Inflammatory macrophage (primary cell): ENCODE results near the gene MNT.
A peak's percentile ranks its signal among the peaks of the same experiment; 100 is the strongest.

Experiments
- DNase-seq, 2 donors: peaks; one replicate each; pipeline ENCODE4 v3.0.0-alpha.2; 2020 to 2022

The MNT gene

DNA sequence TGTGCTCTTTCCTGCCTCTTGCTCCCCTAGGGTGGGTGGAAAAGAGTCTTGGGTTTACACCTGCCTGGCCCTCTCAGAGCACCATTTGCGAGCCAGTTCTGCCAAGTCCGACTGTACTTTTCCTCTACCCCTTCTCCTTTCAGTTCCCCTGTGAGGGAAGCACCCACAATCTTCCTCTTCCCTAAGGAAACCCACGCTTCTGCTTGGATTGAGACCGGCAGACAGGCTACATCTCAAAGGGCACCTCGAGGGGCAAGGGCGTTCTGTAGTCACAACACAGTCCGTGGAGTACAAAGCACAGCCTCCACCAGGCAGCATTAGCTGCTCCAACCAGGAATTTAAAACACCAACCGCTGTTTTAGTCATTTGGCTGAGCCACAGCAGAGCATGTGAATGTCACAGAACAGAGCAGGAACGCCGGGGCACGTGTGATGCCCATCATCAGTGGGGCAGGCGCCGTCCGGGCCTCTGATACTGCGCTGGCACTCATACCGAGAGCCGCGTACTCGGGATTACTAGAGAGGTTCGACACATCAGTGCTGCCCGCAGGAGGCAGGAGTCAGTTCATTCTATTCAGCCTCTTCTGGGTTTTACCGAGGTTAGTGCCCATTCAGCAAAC lies 13.7 kb upstream of the MNT start:
- peak in 1 of 2 donors; percentile 56 for DNase-seq

- no peak for DNase-seq
These were observed 11.7 kb upstream of the MNT start for GRCh38 chr17:2412561-2413021.

DNA sequence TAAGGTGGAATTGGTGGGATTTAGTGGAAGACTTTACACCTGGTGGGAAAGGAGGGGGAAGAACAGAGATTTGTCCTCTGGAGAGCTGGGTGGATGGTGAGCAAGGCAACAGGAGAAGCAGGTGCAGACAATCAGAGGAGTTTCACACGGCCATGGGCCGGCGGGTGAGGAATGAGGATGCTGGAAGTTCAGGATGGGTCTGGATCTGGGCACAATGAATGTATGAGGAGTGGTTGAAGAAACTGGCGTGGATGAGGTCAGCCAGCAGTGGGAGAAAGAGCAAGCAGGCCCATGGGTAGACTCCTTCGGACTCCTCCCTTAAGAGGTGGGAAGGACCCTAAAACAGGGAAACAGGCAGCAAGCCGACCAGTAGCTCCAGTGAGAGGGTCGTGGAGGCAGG lies 10.1 kb upstream of the MNT start:
- no peak for DNase-seq

DNA sequence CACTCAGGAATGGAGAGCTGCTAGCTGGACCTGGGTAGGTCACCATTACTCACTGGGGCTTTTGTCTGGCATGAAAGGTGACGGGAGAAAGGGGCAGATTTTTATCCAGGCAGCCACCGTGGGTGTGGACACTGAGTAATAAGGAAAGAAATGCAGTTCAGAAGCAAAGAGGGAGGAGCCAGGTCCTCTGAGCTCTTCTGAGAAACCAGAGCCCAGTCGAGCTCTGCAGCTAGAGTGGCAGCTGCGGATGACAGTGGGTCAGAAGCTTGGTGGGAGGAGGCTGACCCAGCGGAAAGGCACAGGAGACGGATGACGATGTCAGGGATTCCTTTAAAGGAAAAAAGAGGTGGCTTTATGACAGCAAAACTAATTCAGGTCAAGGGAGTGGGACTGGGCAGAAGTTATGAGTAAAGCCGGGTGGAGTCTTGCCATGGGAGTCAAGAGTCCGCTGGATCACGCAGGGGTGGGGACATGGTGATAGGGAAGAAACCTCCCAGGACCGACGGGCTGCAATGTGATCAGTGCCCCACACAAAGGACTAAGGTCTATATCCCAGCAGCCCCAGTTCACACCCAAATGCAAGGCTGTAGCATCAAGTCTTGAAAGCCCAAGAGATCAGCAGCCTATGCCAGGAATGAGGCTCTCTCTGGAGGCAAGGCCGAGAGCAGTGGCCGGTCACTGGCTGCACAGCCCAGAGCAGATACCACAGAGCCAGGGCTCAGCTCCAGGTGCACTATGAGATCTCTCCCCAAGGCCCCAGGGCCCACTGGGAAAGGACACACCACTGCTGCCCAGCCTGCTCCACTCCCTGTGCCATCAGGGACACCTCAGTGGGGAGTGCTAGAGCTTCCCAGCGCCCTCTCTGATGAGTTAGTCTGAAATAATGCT lies 6.3 kb upstream of the MNT start:
- peak; percentile 87 to 95 for DNase-seq

DNA sequence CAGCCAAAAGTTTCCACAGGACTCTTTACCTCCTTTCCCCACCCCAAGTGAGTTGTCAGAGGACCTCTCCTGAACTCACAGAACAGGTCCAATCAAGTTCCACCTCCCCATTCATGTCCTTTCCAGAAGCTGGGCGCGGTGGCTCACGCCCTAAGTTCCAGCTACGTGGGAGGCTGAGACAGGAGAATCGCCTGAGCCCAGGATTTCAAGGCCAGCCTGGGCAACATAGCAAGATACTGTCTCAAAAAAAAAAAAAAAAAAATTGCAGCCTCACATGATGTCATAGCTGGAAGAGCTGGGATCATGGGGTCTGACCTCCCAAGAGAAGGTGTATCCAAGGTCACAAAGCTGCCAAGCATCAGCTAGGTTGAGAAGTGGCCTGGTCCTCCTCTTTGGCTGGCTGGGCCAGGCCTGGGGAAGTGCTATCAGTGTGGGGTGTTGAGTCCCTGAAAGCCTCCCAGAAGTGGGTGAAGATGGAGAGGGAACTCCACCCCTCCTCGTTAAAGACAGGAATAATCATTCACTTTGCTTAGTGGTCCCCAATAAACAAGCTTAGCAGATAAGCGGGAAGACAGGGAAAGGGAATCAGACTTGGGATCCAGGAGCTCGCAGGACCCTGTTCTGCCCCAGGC lies 5.5 kb upstream of the MNT start:
- DNase-seq: peak in 1 of 2 donors; percentile 32

- DNase-seq: peak; percentile 60 to 72
These were observed 4.5 kb upstream of the MNT start for GRCh38 chr17:2405247-2405926.

GRCh38 chr17:2403044-2403443 lies 2.2 kb upstream of the MNT start:
- no peak for DNase-seq

GRCh38 chr17:2402544-2402943 lies 1.7 kb upstream of the MNT start:
- DNase-seq: no peak

DNA sequence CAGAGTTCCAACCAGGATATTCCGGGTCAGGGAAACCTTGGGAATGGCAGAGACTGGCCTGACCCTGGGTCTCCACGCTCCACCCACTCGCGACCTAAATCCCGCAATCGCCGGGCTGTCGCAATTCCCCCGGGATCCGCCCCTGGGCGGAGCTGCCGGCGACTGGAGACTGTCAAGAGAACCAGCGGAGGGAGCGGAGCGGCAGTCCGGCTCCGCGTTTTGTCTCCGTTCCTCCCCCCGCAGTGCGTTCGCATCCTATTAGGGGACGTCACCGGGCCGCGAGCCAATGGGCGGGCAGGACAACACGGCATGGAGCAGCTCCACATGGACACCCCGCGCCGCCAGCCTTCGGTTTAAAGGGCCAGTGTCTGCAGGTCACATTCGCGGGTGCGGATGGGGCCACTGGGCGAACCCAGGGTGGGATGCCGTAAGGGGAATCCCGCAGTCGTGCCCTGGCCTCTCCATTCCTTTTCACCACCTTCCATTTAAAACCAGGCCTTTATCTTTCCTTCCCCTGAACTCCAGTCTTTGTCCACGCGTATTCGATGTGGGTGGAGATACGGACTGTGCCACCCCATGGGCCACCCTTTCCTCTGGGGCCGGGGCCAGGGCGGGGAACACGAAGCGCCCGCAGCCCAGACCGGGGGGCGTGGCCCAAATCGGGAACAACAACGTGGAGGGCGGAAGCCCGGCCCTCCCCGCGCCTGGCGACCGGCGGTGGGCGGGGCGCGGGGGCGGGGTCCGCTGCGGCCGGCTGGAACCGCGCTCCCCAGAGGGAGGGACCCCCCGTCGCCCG lies 764 bp upstream of the MNT start:
- DNase-seq: peak; percentile 99 to 100

DNA sequence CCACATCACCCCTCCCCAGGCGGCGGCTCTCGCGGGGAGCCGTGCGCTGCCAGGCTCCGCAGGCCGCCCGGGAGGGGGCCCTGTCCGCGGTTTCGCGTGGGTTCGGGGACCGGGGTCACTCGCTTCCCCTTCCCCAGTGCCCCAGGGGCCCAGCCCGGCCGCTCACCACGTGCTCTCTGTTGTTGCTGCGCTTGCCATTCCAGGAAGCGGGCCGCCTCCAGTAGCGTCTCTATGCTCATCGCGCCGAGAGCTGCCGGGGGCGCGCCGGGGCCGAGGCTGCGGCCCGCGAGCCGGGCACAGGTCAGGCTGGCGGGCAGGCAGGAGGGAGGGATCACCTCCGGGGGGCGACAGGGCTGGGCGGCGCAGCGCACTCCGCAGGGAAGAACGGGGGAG lies 390 bp downstream of the MNT start:
- DNase-seq: peak; percentile 83 to 94

- peak; percentile 97 to 98 for DNase-seq
These were observed 1.0 kb downstream of the MNT start for GRCh38 chr17:2399572-2400473.

DNA sequence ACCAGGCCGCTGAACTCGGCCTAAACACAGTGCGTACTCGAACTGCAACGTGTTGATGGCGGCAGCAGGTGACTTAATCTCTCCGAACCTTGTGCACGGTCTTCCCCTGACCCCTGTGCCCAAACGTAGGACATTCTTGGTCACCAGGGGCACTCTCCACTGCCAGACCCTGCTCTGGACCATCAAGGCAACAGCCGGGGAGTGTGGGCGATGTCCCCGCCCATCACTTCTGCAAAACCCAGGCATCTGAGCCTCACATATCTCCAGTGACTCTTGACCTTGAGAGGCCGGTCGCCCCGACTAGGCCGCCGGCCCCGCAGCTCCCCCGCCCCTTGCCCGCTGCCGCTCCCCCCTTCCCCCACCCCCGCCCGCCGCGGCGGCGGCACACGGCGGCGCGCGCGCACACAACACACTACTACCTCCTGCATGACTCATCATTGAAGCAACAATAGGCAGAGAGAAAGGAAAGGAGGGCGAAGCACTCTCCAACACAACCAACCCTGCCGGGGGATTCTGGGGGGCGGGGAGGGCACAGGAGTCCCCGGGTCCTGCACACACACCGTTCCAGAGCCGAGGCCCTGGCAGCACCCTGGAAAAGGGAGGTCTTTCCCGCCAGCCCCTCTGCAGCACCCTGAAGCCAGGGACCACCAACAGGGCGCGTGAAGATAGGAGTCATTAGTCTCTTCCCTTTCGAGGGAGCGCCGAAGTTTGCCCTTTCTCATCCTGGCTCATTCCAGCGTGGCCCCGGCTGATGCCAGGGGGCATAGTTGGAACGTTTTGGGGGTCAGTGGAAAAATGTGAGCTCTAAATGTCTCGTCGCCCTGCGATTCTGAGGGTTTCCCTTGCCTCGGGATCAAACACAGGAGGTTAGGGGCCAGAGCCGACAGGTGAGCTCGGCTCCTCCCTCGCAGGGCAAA lies 1.9 kb downstream of the MNT start:
- peak; percentile 79 to 90 for DNase-seq

DNA sequence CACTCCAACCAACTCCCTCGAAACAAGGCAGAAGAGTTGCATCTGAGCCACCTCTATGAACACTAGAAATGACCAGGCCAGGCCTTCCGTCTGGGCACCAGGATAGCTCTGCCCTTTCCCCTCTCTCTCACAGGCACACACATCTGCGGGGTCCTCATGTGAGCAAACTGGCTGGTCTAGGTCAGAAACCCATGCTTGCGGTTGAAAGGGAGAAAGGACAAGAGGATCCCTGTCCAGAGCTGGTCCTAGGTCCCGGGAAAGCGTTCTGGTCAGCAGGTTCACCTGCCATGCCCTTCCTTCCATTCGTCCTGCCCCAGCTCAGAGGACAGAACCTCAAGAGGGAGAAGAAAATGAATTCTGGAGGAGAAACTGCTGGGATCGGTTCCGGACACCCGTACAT lies 2.7 kb downstream of the MNT start:
- no peak for DNase-seq

- no peak for DNase-seq
These were observed 3.4 kb downstream of the MNT start for GRCh38 chr17:2397247-2398171.

GRCh38 chr17:2396568-2397246 lies 4.2 kb downstream of the MNT start:
- DNase-seq: peak; percentile 96 to 97

GRCh38 chr17:2396192-2396567 lies 4.7 kb downstream of the MNT start:
- DNase-seq: no peak

- DNase-seq: peak; percentile 82 to 93
These were observed 5.3 kb downstream of the MNT start for GRCh38 chr17:2395258-2396181.
